ENCODE data around the gene SNTB2. TPM values are rescaled to one million over a fixed set of nuclear protein-coding genes. Genes with fewer than 3 reads are reported as not detected.

Gene SNTB2
- total and polyA plus RNA-seq, 10 of the 15 experiments (the other 5 are each of a cell fraction or from before 2014, with no cell fraction given) = 1.2 to 15.7 (median 5.0) TPM

- Histone ChIP-seq H3K4me1 (ENCODE audit: control insufficient read depth, insufficient read depth, low read length) (peaks cover 11% of the 10 kb centered on the region), H3K27me3 (replicated peaks in 1 of 2; ENCODE audit: control insufficient read depth in 2 of 2, insufficient read depth in 2 of 2, low read length in 1 of 2) (no peaks in the 10 kb centered on the region), H3K36me3 (ENCODE audit: control insufficient read depth in 2 of 2, insufficient read depth in 2 of 2, low read length in 1 of 2) (no peaks in the 10 kb centered on the region), H3K9me3 (replicated peaks; ENCODE audit: control insufficient read depth, insufficient read depth, low read length) (no peaks in the 10 kb centered on the region), H2AFZ (ENCODE audit: control insufficient read depth, low read depth, low read length) (no peak overlapping the region), H3K9ac (ENCODE audit: control insufficient read depth, insufficient read depth, low read length) (no peak overlapping the region), H3K4me2 (ENCODE audit: control insufficient read depth, insufficient read depth) (no peak overlapping the region), H3K4me3 (no peak overlapping the region), H3K79me2 (ENCODE audit: control insufficient read depth, insufficient read depth, low read length) (peaks cover 16% of the 10 kb centered on the region), H3K27ac (ENCODE audit: control insufficient read depth, insufficient read depth) (no peak overlapping the region), H4K20me1 (ENCODE audit: control insufficient read depth, insufficient read depth) (no peaks in the 10 kb centered on the region)
- no peak for DNase-seq (ENCODE audit: low read depth, low spot score)
- ChIA-PET SMC1A (ENCODE audit: uncharacterized antibody, unreplicated experiment) (no interaction called here), POLR2A (interaction anchor here (0.6 to 0.8 kb wide), 2 partner anchors 12 to 13 kb away, joined by 3 to 4 read pairs; no protein-coding TSS in a partner anchor), RAD21 (ENCODE audit: unreplicated experiment) (no interaction called here), CTCF (interaction anchor here (0.6 to 0.9 kb wide), 2 partner anchors 92 to 349 kb away, joined by 3 read pairs; no protein-coding TSS in a partner anchor)
- FAIRE-seq = no peak
- in situ Hi-C loops (cut with MboI) = no loop called here
- ATAC-seq = no peak
- no peak for TF ChIP-seq TARDBP (IDR thresholded peaks at IDR 0.05; ENCODE audit: borderline replicate concordance)
- TF ChIP-seq RAD51 (IDR thresholded peaks at IDR 0.05) = no peak
- TF ChIP-seq ZNF217 (IDR thresholded peaks at IDR 0.05) = no peak
- no peak for TF ChIP-seq POLR2AphosphoS2 (IDR thresholded peaks at IDR 0.05; ENCODE audit: low read depth, low read length)
- no peak for TF ChIP-seq ZNF592 (IDR thresholded peaks at IDR 0.05)
- TF ChIP-seq SP1 (IDR thresholded peaks at IDR 0.05; ENCODE audit: low read depth, low read length) = no peak
- TF ChIP-seq EZH2 (IDR thresholded peaks at IDR 0.05; ENCODE audit: borderline replicate concordance, control insufficient read depth, low read depth, low read length) = no peak
- TF ChIP-seq NFYA (IDR thresholded peaks at IDR 0.05; ENCODE audit: borderline replicate concordance, low read depth, low read length) = no peak
- no peak for TF ChIP-seq KLF5 (IDR thresholded peaks at IDR 0.05; ENCODE audit: partially characterized antibody)
- TF ChIP-seq LARP7 (IDR thresholded peaks at IDR 0.05) = no peak
- TF ChIP-seq SRF (IDR thresholded peaks at IDR 0.05; ENCODE audit: low read depth in 2 of 2, low read length in 2 of 2) = no peak
- no peak for TF ChIP-seq ATF2 (IDR thresholded peaks at IDR 0.05; ENCODE audit: low read length)
- no peak for TF ChIP-seq SREBF2 (IDR thresholded peaks at IDR 0.05; ENCODE audit: low read length)
- BruUV-seq (replicated peaks) = no TSS peak
- intact Hi-C loops (cut with micrococcal nuclease; ENCODE audit: unreplicated experiment) = no loop called here
Measured at GRCh38 chr16:69194488-69194887, 7.5 kb downstream of the SNTB2 start.
